Measurements from ENCODE around the gene SBNO2.

SBNO2 gene, protein sequence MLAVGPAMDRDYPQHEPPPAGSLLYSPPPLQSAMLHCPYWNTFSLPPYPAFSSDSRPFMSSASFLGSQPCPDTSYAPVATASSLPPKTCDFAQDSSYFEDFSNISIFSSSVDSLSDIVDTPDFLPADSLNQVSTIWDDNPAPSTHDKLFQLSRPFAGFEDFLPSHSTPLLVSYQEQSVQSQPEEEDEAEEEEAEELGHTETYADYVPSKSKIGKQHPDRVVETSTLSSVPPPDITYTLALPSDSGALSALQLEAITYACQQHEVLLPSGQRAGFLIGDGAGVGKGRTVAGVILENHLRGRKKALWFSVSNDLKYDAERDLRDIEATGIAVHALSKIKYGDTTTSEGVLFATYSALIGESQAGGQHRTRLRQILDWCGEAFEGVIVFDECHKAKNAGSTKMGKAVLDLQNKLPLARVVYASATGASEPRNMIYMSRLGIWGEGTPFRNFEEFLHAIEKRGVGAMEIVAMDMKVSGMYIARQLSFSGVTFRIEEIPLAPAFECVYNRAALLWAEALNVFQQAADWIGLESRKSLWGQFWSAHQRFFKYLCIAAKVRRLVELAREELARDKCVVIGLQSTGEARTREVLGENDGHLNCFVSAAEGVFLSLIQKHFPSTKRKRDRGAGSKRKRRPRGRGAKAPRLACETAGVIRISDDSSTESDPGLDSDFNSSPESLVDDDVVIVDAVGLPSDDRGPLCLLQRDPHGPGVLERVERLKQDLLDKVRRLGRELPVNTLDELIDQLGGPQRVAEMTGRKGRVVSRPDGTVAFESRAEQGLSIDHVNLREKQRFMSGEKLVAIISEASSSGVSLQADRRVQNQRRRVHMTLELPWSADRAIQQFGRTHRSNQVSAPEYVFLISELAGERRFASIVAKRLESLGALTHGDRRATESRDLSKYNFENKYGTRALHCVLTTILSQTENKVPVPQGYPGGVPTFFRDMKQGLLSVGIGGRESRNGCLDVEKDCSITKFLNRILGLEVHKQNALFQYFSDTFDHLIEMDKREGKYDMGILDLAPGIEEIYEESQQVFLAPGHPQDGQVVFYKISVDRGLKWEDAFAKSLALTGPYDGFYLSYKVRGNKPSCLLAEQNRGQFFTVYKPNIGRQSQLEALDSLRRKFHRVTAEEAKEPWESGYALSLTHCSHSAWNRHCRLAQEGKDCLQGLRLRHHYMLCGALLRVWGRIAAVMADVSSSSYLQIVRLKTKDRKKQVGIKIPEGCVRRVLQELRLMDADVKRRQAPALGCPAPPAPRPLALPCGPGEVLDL (N-terminal part only)
- total RNA-seq: 38.7 to 333 (median 75.5) reads per million in 17 experiments

DNA sequence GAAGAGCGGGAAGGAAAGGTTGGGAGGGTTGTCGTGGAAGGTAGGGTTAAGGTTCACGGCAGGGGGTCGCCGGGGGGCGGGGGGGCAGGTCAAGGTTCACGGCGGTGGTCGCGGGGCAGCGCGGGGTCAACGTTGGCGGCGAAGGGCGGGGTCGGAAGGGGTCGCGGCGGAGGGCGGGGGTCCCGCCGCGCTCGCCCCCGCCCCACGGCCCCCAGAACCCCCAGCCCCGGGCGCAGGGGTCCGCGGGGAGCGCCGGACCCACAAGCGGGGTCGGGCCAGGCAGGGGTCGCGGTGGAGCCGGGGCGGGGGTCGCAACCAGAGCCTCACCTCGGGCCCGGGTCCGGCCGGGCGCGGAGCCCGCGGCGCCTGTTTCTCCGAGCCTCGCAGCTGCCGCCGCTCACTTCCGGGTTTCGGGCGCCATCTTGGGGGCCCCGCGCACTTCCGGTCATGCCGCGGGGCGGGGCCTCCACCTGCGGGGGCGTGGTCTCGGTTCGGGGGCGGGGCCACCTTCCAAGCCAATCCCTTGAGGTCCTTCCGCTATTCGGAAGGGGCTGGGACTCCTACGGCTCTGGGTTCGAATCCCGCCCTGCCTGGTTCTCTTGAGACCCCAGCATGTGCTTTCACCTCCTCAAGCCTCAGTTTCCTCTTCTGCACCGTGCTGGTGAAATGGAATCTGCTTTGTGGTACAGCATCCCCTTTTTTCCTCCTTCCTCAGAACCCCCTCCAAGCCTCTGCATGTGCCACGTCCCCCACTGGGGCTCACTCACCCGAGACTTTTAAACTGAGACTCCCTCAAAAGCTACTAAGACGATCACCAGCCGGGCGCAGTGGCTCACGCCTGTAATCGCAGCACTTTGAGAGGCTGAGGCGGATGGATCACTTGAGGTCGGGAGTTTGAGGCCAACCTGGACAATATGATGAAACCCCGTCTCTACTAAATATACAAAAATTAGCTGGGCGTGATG, at the start of gene SBNO2:
SBNO2 (minus strand) TSS at position 424 of the 965 bp plus-strand sequence. CDS start 19,992 bp downstream, outside the sequence.
- peak; percentile 92 to 97 (median 95) for DNase-seq

DNA sequence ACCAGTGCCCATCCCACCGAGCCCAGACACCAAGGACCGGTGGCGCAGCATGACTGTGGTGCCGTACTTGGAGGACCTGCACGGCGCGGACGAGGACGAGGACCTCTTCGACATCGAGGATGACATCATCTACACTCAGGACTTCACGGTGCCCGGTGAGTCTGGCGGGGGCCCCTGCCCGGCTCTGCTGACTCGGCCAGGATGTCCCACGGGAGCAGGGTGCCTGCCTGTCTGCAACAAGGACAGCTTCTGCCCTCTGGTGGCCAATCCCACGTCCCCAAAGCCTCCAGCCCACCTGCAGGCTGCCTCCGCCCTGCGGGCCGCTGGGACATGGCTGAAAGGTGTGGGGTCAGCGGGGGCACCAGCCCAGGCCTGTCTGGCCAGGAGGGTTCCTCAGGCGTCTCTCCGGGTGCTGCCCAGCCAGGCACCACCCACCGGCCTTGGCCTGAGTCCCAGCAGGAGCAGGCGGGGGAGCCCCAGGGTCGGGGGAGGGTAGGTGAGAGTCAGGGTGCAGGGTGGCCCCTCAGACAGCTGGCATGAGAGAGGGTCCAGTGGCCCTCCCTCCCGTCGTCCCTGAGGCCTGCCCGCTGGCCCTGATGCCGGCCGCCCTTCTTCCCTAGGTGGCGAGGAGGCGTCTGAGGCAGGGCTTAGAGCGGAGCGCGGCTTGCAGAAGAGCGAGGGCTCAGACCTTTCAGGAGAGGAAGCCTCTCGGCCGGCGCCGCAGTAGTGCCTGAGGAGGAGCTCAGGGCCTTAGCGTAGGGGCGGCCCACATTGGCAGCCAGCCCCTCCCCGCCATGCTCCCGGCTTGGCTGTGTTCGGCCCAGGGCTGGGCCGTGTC, 49.2 kb upstream of the SBNO2 start:
- peak in 2 of 4 experiments; percentile 37 to 56 for DNase-seq

DNA sequence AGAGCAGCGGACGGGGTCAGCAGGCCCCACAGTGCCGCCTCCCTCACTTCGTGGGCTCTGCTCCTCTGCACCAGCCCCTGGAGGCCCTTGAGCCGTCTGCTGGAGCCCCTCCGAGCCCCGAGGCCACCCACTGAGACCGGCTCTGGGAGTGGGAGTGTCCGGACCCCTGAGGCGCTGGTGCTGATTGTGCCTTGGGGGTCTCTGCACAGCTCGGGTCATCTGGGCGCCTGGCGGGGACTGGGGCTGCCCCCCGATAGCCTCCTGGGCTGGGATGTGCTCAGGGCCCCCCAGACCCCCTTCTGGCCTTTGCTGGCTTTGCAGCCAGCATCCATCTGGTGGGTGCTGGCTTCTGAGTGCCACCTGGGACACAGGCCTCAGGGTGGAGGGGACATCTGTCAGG, 48.3 kb upstream of the SBNO2 start:
- no peak for DNase-seq

DNA sequence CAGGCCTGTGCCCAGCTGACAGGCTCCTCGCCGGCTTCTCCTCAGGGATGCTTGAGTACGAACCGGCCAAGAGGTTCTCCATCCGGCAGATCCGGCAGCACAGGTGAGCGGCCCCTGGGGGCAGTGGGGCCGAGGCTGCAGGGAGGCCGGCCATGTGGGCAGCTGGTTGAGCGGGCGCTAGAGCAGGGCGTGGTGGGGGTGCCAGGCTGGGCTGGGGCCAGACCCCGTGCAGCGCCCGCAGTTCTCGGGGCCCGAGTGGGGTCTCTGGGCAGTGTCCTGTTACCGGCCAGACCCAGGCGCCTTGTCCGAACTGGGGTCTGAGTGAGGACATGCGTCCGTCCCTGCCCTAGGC, 47.8 kb upstream of the SBNO2 start:
- no peak for DNase-seq

DNA sequence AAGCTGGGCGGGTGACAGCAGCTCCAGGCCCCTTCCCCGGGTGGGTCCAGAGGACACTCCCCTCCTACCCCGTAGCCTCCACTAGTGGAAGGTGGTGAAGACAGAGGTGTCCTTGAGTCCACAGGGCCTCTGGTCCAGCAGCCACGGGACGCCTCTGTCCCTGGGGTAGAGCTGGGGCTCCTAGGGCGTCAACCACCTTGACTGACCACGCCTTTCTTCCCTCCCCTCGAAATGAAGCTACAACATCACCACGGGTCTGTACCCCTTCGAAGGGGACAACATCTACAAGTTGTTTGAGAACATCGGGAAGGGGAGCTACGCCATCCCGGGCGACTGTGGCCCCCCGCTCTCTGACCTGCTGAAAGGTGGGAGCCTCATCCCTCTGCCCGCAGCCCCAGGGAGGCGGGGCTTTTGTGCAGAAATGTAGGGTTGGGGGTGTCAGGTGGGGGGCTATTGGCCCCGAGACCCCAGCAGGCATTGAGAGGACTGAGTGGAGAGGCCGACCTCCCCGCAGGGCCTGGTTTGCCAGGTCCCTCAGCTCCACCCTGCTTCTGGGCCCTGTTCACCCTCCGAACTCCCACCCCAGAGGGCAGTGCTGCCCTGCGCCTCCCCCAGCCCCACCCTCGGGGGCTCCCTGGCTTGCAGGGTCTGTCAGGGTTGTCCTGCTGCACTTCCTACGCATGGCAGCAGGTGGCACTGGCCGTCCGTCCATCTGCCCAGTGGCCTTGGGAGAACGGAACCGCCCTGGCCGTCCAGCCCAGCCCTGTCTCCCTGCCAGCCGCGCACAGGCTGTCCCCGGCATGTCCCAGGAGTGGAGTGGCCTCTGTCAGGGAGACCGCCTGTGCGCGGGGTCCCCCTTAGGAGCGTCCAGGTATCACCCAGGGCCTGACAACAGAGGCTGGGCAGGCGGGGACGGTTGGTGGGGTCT, 47.2 kb upstream of the SBNO2 start:
- peak; percentile 60 to 77 (median 68) for DNase-seq

DNA sequence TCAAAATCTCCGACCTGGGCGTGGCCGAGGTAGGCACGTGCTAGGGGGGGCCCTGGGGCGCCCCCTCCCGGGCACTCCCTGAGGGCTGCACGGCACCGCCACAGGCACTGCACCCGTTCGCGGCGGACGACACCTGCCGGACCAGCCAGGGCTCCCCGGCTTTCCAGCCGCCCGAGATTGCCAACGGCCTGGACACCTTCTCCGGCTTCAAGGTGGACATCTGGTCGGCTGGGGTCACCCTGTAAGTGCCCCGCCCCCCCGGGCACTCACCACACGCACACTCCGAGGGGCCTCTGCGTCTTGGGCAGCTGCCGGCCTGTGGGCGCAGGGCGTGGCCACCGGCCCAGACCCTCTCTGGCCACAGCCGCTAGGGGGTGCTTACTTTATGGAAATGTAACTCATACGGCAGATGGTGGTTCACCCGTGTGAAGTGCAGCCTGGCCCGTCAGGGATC, 46.4 kb upstream of the SBNO2 start:
- DNase-seq: no peak

DNA sequence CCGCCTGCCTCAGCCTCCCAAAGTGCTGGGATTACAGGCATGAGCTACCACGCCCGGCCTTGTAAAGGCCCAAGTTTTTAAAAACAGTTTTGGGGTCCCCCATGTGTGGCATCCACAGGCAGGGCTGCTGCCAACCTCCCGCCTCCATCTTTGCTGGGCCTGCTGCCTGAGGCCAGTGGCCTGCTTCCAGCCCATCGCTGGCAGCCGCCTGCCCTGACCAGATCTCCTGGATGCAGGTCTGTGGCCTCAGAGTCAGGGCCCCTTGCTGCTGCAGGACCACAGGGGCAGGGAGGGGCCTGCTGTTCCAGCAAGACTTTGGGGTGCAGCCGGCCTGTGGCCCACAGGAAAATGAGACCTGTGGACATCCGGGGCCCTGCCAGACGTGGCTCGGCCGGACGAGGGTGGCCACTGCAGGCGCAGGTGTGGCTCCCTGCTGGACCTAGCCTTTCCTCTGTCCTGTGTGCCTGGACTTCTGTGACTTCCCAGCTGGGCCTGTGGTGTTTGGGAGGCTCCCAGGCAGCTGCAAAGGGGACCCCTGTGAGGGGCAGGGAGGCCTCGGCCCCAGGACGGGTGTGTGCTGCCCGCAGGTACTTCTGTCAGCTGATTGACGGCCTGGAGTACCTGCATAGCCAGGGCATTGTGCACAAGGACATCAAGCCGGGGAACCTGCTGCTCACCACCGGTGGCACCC, 45.9 kb upstream of the SBNO2 start:
- no peak for DNase-seq

DNA sequence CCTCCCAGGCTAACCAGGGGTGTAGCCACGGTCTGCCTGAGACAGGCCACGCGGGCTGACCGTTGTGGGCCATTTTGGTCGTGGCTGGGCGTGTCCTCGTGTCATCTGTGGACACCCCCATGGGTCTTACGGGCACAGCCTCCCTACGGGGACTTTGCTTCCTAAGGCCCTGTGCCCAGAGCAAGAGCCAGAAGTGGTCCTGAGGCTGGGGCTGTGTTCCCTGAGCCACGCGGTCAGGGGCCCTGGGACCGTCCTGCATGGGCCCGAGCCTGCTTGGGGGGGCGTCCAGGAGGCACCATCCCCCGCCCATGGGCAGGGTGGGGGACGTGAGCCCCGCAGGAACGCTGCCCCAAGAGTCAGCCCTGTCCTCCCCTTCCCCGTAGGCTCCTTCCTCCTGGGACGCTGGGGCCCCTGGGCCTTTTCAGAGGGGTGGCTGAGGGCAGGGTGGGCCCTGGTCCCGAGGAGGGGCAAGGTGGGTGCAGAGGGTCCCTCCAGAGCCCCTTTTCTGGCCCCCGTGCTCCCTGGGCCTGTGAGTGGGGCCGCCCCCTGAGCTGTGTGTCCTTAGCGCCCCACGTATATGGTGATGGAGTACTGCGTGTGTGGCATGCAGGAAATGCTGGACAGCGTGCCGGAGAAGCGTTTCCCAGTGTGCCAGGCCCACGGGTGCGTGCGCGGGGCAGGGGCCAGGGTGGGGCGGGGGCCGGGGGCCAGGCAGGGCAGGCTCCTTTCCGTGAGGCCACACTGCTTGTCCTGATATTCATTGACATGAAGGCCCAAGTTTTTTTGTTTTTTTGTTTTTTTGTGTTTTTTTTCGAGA, 44.9 kb upstream of the SBNO2 start:
- no peak for DNase-seq

DNA sequence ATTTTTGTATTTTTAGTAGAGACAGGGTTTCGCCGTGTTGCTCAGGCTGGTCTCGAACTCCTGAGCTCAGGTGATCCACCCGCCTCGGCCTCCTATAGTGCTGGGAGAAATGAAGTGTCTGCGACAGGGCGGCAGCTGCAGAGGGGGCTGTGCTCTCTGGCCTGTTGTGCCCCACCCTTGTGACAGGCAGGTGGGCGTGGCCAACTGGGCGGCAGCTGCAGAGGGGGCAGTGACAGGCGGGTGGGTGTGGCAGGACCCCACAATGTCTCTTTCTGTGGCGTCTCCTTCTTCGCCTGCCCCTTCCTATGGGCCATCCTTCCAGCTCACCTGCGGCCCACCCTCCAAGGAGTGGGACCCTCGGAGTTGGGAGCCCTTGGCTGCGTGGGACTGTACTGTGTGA, 43.3 kb upstream of the SBNO2 start:
- no peak for DNase-seq

DNA sequence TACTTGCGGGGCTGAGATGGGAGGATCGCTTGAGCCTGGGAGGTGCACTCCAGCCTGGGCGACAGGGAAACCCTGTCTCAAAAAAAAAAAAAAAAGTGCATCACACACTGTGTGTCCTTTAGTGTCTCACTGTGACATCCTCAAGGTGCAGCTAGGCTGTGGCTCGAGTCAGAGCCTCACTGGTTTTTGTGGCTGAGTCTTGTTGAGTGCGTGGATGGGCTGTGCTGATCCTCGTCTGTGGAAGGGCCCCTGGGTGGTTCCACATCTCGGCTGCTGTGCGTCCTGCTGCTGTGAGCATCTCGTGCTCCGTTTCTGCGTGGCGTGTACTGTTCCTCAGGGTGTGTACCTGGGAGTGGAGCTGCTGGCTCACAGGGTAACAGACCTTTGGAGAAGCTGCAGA, 42.7 kb upstream of the SBNO2 start:
- no peak for DNase-seq

DNA sequence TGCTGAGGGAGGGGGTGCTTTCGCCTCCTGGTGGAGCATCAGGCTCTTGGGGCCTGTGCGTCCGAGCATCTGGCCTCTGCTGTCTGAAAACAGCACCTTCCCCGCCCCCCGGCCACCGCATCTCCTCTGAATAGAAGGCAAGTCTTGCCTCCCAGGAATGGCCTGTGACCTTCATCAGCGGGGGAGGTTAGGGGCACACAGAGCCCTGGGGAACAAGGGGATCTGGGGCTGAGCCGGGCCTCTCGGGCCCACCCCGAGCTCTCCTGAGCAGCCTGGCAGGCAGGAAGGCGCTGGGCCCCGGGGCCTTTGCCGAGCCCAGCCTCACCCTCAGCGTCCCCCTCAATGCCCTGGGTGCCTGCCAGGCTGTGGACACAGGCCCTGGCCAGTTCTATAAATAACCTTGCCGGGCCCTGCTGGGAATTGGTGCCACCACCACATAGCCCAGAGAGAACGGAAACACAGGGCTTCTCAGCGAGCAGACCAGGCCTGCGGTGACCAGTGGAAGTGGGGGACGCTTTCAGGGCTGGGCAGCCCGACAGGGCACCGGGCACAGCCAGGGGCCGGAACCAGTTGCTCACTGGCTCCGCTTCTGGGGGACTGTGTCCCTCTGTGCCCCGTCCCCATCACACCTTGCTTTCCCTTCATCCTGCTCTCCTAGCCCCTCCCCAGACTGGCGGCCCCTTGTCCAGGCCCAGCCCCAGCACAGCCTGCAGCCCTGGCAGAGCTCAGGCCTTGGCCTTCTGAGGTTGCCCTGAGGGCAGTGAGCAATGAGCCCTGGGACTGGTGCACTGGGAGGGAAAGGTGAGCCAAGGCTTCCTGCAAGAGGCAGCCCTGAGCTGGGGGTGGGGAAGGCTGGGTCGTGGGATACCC, 41.0 kb upstream of the SBNO2 start:
- DNase-seq: no peak

DNA sequence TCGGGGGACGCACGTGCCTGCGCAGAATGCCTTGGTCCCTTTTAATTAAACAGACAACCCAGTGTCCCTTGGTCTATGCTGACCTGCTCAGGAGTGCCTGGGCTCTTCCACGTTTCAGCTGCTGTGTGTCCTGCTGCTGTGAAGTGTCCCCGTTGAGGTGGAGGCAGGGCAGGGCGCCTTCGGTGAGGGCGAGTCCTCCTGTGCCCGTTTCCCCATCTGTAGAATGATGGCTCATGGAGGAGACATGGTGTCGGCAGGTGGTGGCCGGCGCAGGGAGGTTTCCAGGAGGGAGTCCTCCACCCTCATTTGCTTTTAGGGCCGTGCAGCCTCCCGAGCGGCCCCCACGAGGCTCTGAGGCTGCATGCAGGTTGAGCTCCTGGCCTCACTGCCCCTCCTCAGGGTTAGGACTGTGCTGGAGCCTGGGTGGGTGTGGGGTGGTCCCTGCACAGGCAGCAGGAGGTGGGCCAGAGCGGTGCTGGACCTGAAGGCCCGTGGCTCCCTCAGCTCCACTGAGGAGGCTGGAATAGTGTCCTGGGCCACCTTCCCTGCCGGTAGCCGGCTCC, 40.3 kb upstream of the SBNO2 start:
- no peak for DNase-seq

DNA sequence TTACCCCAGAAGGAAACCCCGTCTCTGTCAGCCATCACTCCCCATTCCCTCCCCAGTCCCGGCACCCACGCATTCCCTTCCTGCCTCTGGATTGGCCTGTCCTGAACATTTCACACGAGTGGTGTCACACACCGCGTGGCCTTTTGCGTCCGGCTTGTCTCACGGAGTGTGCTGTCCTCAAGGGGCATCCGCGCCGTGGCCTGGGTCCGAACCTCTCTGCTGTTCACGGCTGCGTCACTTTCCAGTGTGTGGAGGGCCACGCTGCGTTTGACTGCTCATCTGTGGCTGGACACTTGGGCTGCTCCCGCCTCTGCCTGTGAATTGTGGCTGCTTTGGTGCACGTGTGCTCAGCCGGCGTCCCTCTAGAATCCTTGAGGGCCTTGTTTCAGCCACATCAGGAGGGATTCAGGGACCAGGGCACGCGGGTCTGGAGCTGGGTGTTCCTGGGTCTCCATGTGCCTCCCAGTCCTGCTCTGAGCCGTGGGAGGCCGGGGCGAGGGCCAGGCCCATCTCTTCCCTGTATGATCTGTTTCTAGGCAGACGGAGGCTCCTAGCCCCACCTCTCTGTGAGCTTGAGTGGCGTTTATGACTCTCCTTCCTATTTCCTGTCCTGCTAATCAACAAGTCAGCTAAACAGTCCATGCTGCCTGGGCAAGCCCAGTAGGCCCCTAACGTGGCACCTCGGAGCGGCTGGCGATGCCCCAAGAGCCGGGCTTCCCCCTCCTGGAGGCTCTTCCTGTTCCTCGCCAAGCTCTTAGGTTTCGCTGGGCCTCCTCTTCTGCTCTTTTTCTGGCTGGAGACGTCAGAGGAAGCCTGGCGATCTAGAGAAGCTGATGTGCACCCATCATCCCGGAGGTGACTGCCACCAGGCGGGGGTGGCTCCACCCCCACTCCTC, 39.6 kb upstream of the SBNO2 start:
- DNase-seq: peak; percentile 96 to 99 (median 97)

DNA sequence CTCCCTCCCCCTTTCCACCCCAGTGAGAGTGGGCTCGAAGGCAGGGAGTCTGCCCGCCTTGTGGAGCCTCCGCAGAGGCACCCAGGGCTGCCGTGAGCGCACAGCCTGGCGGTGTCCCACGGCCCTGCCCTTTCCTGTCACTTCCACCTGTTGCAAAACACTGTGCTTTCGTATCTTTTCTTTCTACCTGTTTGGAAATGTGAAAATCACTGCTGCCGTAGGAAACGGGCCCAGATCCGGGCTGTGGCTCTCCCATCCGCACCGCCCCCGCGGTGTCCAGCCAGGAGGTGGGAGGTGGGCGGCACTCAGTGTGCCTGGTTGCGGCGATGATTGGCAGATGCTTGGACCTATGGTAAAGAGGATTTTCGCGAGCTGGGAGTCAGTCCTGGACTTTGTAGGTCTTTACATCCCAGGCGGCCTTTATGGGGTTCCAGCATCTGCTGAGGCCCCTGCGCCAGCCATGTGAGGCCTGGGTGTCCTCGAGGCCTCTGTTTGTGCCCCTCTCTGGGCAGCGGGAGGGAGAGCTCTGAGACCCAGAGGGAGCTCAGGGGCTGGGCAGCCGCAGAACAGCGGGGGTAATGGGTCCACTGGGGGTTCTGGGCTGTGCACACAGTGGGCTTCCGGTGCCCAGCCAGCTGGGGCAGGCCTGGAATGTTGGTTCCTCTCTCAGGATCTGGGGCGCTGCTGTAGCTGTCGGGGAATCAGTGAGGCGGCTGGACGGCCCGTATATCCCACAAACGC, 37.6 kb upstream of the SBNO2 start:
- no peak for DNase-seq

DNA sequence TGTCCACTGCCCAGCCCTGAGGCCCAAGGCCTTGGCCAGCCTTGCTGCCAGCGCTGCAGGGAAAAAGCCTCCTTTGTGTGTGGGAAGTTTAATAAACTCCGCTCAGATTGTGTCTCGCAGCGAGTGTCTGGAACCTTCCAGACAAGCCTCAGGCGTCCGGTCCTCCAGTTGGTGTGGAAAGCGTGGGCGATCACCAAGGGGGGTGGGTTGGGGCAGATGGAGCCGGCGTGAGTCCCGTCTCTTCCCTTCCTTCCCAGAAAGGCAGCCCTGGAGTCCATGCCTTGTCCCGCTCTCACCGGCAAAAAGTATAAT, 36.1 kb upstream of the SBNO2 start:
- DNase-seq: no peak
